HEK293T (cell line): ENCODE results near the gene BEND7.

Experiments used
- FOXA1 ChIP-seq: fragments of 450-650 bp; IDR thresholded peaks from 2 replicates; pipeline ENCODE4 v1.6.1; 2016; ENCODE audit warnings: mild to moderate bottlenecking
- SUZ12 ChIP-seq: fragments of 450-650 bp; IDR thresholded peaks from 2 replicates; pipeline ENCODE4 v1.6.1; 2016; ENCODE audit warnings: mild to moderate bottlenecking

GRCh38 chr10:13491747-13492360 lies 37.0 kb downstream of the BEND7 start:
- TF ChIP-seq SUZ12 (no peak), FOXA1 (no peak)
